ENCODE data around the gene LRRK2.

- TF ChIP-seq CTCF (IDR thresholded peaks at IDR 0.05) = no peak
- no peak for TF ChIP-seq POLR2A (IDR thresholded peaks at IDR 0.05)
Measured at GRCh38 chr12:40281791-40282364, 57.1 kb downstream of the LRRK2 start.
